ENCODE data around the gene OBSCN. TPM values are rescaled to one million over a fixed set of nuclear protein-coding genes. Genes with fewer than 3 reads are reported as not detected.

The OBSCN gene
- polyA plus RNA-seq, 4 donors: 16.5 to 49.7 (median 34.5) TPM

DNA sequence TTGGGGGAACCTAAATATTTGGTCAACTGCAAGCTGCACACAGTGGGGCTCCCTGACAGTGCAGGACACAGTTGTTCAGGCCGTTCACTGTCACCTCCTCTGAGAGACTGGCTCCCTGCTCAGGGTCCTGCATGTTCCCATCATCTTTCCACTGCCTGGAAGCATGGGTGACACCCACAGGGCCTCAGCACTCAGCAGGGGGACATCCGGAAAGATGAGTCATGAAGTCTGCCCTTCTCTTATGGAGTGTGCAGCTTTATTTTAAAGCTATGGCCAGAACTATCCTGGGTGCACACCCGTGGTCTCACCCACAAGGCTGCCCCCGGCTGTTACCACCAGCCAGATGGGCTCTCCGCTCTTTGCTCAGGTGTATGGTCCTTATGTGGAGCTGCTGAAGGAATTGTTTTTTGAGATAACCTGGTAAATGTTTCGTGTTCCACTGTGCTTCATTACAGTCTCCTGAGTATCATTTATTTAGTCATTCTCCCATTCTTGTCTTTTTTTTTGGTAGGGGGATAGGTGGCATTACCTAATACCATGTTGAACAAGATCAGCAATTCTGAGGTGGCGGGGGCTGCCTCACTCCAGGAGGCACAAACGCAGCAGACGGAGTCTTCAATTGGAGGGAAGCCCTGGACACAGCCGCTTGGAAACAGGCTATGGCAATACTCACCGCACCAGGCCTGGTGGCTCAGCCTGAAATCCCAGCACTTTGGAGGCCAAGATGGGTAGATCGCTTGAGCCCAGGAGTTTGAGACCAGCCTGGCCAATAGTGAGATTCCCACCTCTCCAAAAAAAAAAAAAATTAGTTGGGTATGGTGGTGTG lies 184.5 kb downstream of the OBSCN start:
- no peak for DNase-seq (ENCODE audit: low read depth in 4 of 4, low spot score in 2 of 4)

DNA sequence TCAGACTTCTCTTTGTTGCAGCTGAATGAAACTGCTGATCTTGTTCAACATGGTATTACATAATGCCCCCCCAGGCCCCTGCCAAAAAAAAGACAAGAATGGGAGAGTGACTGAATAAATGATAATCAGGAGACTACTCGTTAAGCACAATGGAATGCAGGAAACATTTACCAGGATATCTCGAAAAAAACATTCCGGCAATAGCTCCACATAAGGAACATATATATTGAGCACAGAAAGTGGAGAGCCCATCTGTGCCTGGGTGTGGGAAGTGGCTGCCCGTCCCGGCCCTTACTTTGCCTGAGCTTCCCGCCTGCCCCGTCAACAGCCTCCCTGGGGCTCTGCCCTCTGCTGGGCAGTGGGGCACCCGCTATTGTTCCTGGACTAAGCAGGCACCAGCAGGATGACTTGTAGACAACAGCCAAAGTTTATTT lies 185.4 kb downstream of the OBSCN start:
- no peak for DNase-seq (ENCODE audit: low read depth in 4 of 4, low spot score in 2 of 4)

GRCh38 chr1:228393811-228394570 lies 186.1 kb downstream of the OBSCN start:
- DNase-seq (ENCODE audit: low read depth in 4 of 4, low spot score in 2 of 4): no peak

GRCh38 chr1:228394571-228395394 lies 186.9 kb downstream of the OBSCN start:
- DNase-seq (ENCODE audit: low read depth in 4 of 4, low spot score in 2 of 4): no peak

GRCh38 chr1:228396770-228397662 lies 189.2 kb downstream of the OBSCN start:
- DNase-seq (ENCODE audit: low read depth in 4 of 4, low spot score in 2 of 4): no peak

- DNase-seq (ENCODE audit: low read depth in 4 of 4, low spot score in 2 of 4): no peak
Observed at GRCh38 chr1:228397966-228398365, 190.1 kb downstream of the OBSCN start.

GRCh38 chr1:228398741-228399461 lies 191.1 kb downstream of the OBSCN start:
- no peak for DNase-seq (ENCODE audit: low read depth in 4 of 4, low spot score in 2 of 4)

DNA sequence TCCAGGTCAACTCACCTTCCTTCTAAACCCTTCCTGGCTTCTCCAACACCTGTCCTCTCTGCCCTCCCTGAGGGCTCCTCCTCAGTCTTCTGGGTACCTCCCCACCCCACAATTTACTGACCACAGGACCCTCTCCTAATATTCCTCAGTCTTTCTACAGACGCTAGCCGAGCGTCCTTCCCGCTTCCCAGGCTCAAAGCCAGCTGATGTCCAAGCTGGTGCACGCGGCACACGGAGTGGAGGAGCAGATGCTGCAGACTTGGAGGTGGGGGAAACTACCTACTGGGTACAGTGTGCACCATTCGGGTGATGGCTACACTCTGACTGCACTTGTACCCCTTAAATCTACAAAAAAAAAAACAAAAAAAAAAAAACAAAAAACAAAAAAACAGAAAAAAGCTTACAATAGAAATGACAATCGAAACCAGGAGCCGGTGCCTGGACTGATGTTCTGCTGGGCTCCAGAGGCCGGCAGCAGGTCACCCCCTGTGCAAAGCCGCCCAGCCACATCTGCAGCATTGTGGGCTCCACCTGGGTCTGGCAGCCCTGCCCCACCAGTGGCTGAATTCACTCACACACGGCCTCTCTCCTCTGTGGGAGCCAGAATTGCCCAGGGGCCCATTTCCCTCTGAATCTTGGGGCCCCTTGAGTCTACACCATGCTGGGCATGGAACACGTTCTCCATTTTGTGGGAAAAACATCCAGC lies 191.8 kb downstream of the OBSCN start:
- no peak for DNase-seq (ENCODE audit: low read depth in 4 of 4, low spot score in 2 of 4)

DNA sequence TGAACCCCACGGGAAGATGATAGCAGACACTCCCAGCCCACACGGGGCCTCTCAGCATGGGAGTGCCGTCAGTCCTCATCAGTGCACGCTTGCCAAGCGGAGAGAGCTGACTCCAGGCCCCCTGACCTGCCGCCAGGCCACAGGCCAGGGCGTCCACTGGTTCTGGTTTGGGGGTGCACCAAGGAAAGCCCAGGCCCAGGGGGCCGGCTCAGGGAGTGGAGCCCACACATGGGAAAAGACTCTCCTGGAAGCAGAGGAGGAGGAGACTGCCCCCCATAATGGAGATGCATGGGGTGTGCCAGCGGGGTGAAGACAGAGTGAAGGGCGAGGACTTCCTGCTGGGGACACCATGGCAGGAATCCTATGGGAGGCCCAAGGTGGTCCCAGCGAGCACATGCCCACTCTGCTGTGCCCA lies 192.4 kb downstream of the OBSCN start:
- DNase-seq (ENCODE audit: low read depth in 4 of 4, low spot score in 2 of 4): no peak

DNA sequence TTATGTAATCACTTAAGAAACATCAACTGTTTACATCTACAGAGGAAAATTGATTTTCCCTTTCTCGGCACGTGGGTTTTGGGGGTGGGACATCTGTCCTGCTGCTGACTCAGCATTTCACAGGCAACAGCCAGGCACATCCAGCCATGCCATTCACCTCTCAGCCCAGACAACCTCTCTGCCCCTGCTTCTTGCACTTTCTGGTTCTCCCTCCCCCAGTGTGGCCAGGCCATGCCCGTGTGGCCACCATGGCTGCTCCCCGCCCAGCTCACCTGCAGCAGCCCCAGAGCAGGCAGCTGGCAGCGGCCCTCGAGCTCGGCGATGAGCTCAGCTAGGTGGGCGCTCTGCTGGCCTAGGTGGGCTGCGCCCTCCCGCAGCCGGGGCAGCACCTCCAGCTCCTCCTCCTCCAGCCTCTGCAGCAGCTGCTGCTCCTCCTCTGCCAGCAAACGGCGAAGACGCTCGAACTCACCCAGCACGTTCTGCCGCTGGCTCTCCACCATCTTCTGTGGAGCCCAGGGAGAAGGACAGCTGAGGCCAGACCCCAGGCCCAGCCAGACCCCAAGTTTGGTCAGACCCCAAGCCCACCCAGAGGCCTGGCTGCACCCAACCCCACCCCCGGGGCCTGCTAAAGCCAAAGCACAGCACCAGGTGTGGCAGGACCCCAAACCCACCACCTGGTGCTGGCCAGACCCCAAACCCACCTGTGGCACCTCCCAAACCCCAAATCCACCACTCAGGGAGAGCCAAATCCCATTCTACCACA lies 193.0 kb downstream of the OBSCN start:
- DNase-seq (ENCODE audit: low read depth in 4 of 4, low spot score in 2 of 4): no peak

GRCh38 chr1:228401782-228402640 lies 194.2 kb downstream of the OBSCN start:
- no peak for DNase-seq (ENCODE audit: low read depth in 4 of 4, low spot score in 2 of 4)

DNA sequence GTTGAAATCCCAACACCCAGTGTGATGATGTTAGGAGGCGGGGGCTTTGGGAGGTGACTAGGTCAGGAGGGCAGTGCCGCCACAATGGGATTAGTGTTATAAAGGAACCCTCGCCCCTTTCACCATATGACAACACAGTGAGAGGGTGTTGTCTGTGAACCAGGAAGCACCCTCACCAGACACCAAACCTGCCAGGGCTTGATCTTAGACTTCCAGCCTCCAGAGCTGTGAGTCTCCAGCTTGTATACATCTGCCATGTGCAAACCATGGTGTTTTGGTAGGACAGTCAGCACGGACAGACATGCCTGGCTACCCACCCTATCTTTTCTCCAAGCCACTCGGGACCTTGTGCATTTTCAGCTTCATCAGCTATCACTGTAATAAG lies 194.8 kb downstream of the OBSCN start:
- DNase-seq (ENCODE audit: low read depth in 4 of 4, low spot score in 2 of 4): no peak

DNA sequence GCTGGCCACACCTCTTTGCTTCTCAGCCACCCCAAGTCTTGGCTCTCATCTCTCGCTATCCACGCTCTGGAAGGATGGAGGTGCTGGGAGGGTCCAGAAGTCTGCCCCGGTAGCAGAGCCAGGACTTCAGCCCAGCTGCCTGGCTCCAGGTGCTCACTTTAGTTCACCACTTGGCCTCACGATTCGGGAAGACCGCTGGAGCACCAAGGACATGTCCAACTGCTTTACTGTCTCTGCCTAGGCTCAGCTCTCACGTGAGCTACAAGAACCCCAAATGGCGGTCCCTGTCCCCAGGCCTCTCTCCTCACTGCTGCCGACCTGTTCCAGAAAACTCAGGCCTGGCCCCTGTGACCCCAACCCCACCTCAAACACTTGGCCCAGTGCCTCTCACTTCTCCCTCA lies 195.4 kb downstream of the OBSCN start:
- DNase-seq (ENCODE audit: low read depth in 4 of 4, low spot score in 2 of 4): no peak

DNA sequence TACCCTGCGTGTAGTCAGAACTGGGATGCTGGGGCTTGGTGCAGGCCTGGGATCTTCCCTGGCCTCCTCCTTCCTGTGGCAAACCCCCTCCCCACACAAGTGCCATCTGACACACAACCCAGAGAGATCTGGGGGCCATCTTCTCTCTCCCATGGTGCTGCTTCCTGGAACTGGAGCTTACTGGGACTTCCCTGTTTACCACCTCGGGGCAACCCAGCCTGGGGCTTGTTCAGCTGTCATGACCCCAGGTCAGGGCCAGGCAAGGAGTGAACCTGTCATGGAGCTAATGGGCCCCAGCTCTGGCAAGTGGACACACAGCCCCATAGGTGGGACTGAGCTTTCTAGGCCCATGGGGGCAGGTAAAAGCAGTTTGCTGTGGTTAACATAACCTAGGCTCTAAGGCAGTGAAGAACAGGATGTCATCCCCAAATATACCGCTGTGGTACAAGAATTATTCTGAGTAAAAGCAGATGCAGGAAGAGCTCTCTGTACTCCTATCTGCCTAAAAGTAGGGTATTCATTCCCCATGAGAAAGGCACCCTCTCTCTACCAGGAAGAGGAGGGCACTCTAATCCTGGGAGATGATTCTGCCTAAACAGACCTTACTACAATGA lies 196.4 kb downstream of the OBSCN start:
- no peak for DNase-seq (ENCODE audit: low read depth in 4 of 4, low spot score in 2 of 4)

DNA sequence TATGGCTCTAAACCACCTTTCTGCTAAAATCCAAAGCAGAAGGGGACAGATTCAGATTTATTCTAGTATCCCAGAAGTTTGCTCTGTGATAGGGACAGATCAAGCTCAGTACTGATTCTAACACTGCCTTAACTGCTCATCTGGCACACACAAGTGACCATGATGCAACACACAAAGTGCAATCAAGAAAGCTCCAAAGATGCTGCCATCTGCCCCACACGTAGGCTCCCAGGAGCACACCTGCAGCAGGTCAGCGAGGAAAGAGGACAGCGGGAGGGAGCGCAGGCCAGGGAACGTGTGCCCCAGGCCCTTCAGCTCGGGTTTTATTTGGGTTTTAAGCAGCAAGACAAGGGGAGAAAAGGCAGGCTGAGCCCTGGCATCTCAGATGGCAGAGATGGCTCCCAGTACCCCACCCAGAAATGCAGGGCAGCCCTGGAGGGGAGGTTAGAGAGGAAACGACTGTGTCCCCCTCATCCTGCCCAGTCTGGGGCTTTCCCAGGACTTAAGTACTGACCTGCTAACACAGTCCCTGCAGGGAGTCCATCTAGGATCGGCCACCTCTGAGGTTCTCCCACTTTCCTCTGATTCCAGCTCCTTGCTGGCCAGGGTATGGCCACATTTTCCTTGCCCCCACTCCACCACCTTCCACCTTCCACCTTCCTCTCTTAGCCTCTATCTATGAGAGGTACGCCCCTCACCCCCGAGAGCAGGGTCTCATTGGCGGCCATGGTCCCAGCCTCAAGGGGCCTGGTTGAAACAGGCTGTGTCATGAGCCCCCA lies 197.5 kb downstream of the OBSCN start:
- no peak for DNase-seq (ENCODE audit: low read depth in 4 of 4, low spot score in 2 of 4)

GRCh38 chr1:228405979-228406228 lies 198.1 kb downstream of the OBSCN start:
- no peak for DNase-seq (ENCODE audit: low read depth in 4 of 4, low spot score in 2 of 4)
